Measurements from ENCODE around the gene GIPC2. TPM values are rescaled to one million over a fixed set of nuclear protein-coding genes. Genes with fewer than 3 reads are reported as not detected.

Gene GIPC2
- total and polyA plus RNA-seq, 9 of the 15 experiments (the other 6 are each of a cell fraction or from before 2014, with no cell fraction given) = 0.01 to 0.05 (median 0.04) TPM; not detected in 3

DNA sequence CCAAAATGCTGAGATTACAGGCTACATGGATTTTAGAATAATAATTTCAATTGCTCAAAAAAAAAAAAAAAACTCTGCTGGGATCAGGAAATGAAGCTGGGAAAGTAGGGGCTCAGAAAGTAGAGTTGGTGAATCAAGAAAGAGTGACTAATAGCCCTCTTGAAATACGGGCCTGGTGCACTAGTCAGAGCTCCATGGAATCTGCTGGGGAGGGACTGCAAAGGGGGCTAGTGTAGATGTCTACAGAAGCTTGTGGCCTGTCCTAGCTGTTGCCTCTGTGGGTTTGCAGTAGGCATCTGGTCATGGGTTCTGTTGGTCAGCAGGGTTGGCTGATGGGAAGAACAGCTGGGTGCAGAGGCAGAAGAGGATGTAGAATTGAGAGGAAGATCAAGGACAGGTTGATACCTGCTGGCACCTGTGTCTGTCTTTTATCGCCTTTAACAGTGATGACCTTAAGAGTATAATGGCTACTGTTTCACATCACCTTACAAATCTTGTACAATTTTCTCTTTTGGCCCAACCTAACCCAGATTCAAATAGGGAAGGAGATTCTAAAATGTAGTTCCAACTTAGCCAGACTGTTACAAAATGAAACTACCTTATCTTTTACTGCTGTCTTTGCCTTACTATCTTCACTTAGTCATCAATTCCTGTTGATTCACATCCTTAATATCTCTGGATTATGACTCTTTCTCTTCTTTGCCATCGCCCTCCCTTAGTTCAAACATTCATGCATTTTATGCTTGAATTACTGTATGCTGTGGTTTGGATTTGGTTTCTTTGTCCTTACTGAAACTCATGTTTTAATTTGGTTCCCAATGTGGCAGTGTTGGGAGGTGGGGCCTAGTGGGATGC lies 126.2 kb downstream of the GIPC2 start (continued):
- TF ChIP-seq ZNF3 (CRISPR knock-in tag; IDR thresholded peaks at IDR 0.05) = no peak
- TF ChIP-seq ZNF174 (CRISPR knock-in tag; IDR thresholded peaks at IDR 0.05) = no peak
- TF ChIP-seq ZNF175 (CRISPR knock-in tag; IDR thresholded peaks at IDR 0.05; ENCODE audit: low read depth) = no peak

DNA sequence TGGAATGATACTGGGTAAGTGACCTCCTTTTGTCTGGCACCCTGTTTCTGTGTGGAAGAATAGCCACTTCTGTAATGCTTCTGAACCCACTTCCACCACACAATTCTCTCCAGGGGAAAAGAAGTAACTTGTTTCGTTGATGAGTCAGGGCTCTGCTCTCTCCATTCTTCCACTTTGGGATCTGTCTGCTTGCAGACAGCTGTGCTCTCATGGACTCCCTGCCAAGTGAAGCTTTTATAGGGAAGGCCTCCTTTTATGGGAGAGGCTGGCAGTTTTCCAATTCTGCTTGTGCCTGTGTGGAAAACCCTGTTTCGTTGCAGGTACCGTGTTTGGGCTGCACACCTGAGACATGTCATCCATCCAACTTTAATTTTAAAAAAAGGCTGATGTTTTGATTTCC lies 130.7 kb downstream of the GIPC2 start:
- in situ Hi-C loops (cut with MboI) = no loop called here

More for the DNA sequence above, 130.7 kb downstream of the GIPC2 start:
- no peak overlapping the region for H2AFZ ChIP-seq (ENCODE audit: low read depth, low read length)
- WGBS (ENCODE audit: insufficient coverage, low coverage, missing lambda C conversion rate) = 0% methylated on average over 3 of the region's 3 CpGs
- no TSS peak for BruUV-seq (replicated peaks)
- TF ChIP-seq CC2D1A (IDR thresholded peaks at IDR 0.05) (no peak), SETDB1 (IDR thresholded peaks at IDR 0.05; ENCODE audit: low read length) (no peak), BHLHE40 (IDR thresholded peaks at IDR 0.05; ENCODE audit: low read length) (no peak), ZNF124 (CRISPR knock-in tag; IDR thresholded peaks at IDR 0.05) (no peak), ZC3H4 (CRISPR knock-in tag; IDR thresholded peaks at IDR 0.05; ENCODE audit: borderline replicate concordance) (no peak), MTA3 (IDR thresholded peaks at IDR 0.05; ENCODE audit: borderline replicate concordance) (no peak), HMGN3 (IDR thresholded peaks at IDR 0.05; ENCODE audit: borderline replicate concordance, extremely low read depth, insufficient read length, low read depth, low read length) (no peak)
- intact Hi-C loops (cut with micrococcal nuclease) = no loop called here
- H3K36me3 ChIP-seq (ENCODE audit: control insufficient read depth, insufficient read depth, low read length) = no peaks in the 10 kb centered on the region
- H3K79me2 ChIP-seq (ENCODE audit: control insufficient read depth, insufficient read depth, low read length) = no peaks in the 10 kb centered on the region
- H3K27me3 ChIP-seq (ENCODE audit: control insufficient read depth in 2 of 2, insufficient read depth in 2 of 2, low read length in 2 of 2) = no peaks in the 10 kb centered on the region
- CTCF ChIA-PET (ENCODE audit: low intra/inter-chr PET ratio) = no interaction called here
- no peak for FAIRE-seq
- ATAC-seq = no peak
- H4K20me1 ChIP-seq (replicated peaks; ENCODE audit: control insufficient read depth, insufficient read depth, low read length) = no peaks in the 10 kb centered on the region
- H3K4me3 ChIP-seq = no peak overlapping the region
- no peaks in the 10 kb centered on the region for H3K9me3 ChIP-seq (replicated peaks; ENCODE audit: control insufficient read depth, insufficient read depth, low read depth, low read length)
- no peak overlapping the region for H3K4me2 ChIP-seq (ENCODE audit: insufficient read depth, low read length)
- H3K9me1 ChIP-seq (ENCODE audit: control insufficient read depth, insufficient read depth, low read length) = no peaks in the 10 kb centered on the region
- H3K4me1 ChIP-seq (replicated peaks in 1 of 2; ENCODE audit: control insufficient read depth in 2 of 2, insufficient read depth in 2 of 2, low read length in 2 of 2) = no peaks in the 10 kb centered on the region
- H3K9ac ChIP-seq (ENCODE audit: insufficient read depth in 1 of 2, low read depth in 2 of 2, low read length in 2 of 2) = no peak overlapping the region
- POLR2A ChIA-PET = no interaction called here
- no peak for DNase-seq (ENCODE audit: extremely low read depth in 1 of 4, low spot score in 3 of 4)
- H3K27ac ChIP-seq (ENCODE audit: extremely low read depth, low read depth, low read length) = no peak overlapping the region

Data from K562 (cell line).